AG04449 (cell line): ENCODE measurements around the gene ARHGAP15.

Experiments
- CTCF ChIA-PET: fragments of 350-600 bp; formaldehyde crosslinking; extraction: SDS; loops from one replicate; lab custom pipeline; 2021; ENCODE audit warnings: antibody characterized with exemption; lab: Yijun Ruan, JAX
- POLR2A ChIA-PET: fragments of 400-600, 350-600 bp; formaldehyde crosslinking; extraction: SDS; loops from one replicate; lab custom pipeline; 2020; ENCODE audit warnings: antibody characterized with exemption, inconsistent platforms; lab: Yijun Ruan, JAX
- DNase-seq: peaks from one replicate; pipeline ENCODE4 v3.0.0-alpha.2; 2010; ENCODE audit warnings: low read depth, low spot score
- H3K4me3 ChIP-seq: 2 replicates; pipeline ENCODE4 v1.5.1; 2011; ENCODE audit warnings: low read depth, mild to moderate bottlenecking, control low read depth, low read length
- CTCF ChIP-seq: IDR thresholded peaks from one replicate; pipeline ENCODE4 v1.5.1; 2011; ENCODE audit warnings: mild to moderate bottlenecking, moderate library complexity, low read length, control low read depth, inconsistent platforms; ENCODE audit not compliant: insufficient read depth; ENCODE audit errors: missing control alignments

Gene ARHGAP15

GRCh38 chr2:143732076-143732475 is 602.9 kb downstream of the ARHGAP15 start:
- no peak for DNase-seq
- POLR2A ChIA-PET: no interaction called here
- CTCF ChIA-PET: no interaction called here
- no peak overlapping the region for H3K4me3 ChIP-seq
- TF ChIP-seq CTCF: no peak

GRCh38 chr2:143732871-143733270 is 603.7 kb downstream of the ARHGAP15 start:
- ChIA-PET CTCF (no interaction called here), POLR2A (no interaction called here)
- TF ChIP-seq CTCF: no peak
- no peak overlapping the region for H3K4me3 ChIP-seq
- DNase-seq: no peak

- POLR2A ChIA-PET: no interaction called here
- CTCF ChIA-PET: no interaction called here
- no peak for DNase-seq
- TF ChIP-seq CTCF: no peak
- no peak overlapping the region for H3K4me3 ChIP-seq
Observed at GRCh38 chr2:143734507-143734906, 605.3 kb downstream of the ARHGAP15 start.

- ChIA-PET CTCF (no interaction called here), POLR2A (no interaction called here)
- no peak for DNase-seq
- TF ChIP-seq CTCF: no peak
- H3K4me3 ChIP-seq: no peak overlapping the region
Observed at GRCh38 chr2:143736904-143737303, 607.7 kb downstream of the ARHGAP15 start.

GRCh38 chr2:143740431-143740830 is 611.2 kb downstream of the ARHGAP15 start:
- no peak overlapping the region for H3K4me3 ChIP-seq
- no peak for DNase-seq
- ChIA-PET POLR2A (no interaction called here), CTCF (interaction anchor here (1.0 to 1.1 kb wide), 2 partner anchors 19 to 29 kb away, joined by 3 read pairs; no protein-coding TSS in a partner anchor)
- TF ChIP-seq CTCF: no peak

- H3K4me3 ChIP-seq: no peak overlapping the region
- ChIA-PET CTCF (interaction anchor here (1.0 to 1.1 kb wide), 2 partner anchors 19 to 30 kb away, joined by 3 to 4 read pairs; no protein-coding TSS in a partner anchor), POLR2A (no interaction called here)
Observed at GRCh38 chr2:143741205-143741604, 612.0 kb downstream of the ARHGAP15 start.

More at GRCh38 chr2:143741205-143741604, 612.0 kb downstream of the ARHGAP15 start:
- DNase-seq: no peak
- TF ChIP-seq CTCF: no peak
